Urinary bladder (tissue), 4 donors: ENCODE measurements around the gene IL17B. TPM values are rescaled to one million over a fixed set of nuclear protein-coding genes. Genes with fewer than 3 reads are reported as not detected.

Experiments
- DNase-seq: peaks from one replicate; pipeline ENCODE4 v3.0.0-alpha.2; 2015; ENCODE audit errors: extremely low spot score
- H3K27ac ChIP-seq: one replicate; pipeline ENCODE4 v1.5.1; 2013; ENCODE audit warnings: low read depth, mild to moderate bottlenecking, moderate library complexity
- H3K36me3 ChIP-seq: one replicate; pipeline ENCODE4 v1.6.1; 2013; ENCODE audit warnings: mild to moderate bottlenecking, moderate library complexity; ENCODE audit not compliant: insufficient read depth
- H3K4me1 ChIP-seq: one replicate; pipeline ENCODE4 v1.6.1; 2013; ENCODE audit warnings: mild to moderate bottlenecking, moderate library complexity; ENCODE audit not compliant: insufficient read depth
- H3K4me3 ChIP-seq: one replicate; pipeline ENCODE4 v1.5.1; 2013; ENCODE audit warnings: low read depth, low read length
- WGBS: extraction: QIAGEN DNeasy Blood & Tissue Kit; methylation state at CpG from one replicate; pipeline ENCODE4 v1.1.7; 2013; 5-methylcytosine and 5-hydroxymethylcytosine counted together
- polyA plus RNA-seq: library from polyadenylated mRNA; stranded (reverse); fragments of 200-250 nt; gene quantifications from one replicate; pipeline ENCODE4 v1.2.3, GENCODE V29; 2013
- total RNA-seq: library from RNA; depleted of rRNA; stranded (reverse); fragments of >200 nt; gene quantifications from one replicate; pipeline ENCODE4 v1.2.3, GENCODE V29; 2014
- donor health status: healthy with polysubstance abuse.
- donor health status: healthy.

IL17B gene
- total and polyA plus RNA-seq, 2 donors = 3.7 to 8.9 TPM

DNA sequence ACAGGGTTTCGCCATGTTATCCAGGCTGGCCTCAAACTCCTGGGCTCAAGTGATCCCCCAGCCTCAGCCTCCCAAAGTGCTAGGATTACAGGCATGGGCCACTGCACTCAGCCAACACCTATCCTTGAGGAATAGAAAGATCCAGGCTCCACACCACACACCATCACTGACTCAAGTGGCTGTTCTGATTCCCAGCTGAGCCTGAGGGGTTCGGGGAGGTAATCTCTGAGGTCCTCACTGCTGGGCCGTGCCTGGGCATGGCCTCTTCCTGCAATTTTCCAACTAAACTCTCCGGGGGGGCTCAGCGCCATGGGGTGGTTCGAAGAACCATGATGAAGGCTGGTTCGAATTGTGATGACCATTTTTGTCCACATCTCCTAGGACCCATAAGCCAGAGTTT is 31.0 kb upstream of the IL17B start:
- DNase-seq = no peak
- peak overlapping the region; percentile 63 for H3K4me3 ChIP-seq
- H3K27ac ChIP-seq = peak overlapping the region; percentile 75
- 32% methylated on average over 7 of the region's 7 CpGs for WGBS
- H3K36me3 ChIP-seq = no peaks in the 10 kb centered on the region
- no peaks in the 10 kb centered on the region for H3K4me1 ChIP-seq

DNA sequence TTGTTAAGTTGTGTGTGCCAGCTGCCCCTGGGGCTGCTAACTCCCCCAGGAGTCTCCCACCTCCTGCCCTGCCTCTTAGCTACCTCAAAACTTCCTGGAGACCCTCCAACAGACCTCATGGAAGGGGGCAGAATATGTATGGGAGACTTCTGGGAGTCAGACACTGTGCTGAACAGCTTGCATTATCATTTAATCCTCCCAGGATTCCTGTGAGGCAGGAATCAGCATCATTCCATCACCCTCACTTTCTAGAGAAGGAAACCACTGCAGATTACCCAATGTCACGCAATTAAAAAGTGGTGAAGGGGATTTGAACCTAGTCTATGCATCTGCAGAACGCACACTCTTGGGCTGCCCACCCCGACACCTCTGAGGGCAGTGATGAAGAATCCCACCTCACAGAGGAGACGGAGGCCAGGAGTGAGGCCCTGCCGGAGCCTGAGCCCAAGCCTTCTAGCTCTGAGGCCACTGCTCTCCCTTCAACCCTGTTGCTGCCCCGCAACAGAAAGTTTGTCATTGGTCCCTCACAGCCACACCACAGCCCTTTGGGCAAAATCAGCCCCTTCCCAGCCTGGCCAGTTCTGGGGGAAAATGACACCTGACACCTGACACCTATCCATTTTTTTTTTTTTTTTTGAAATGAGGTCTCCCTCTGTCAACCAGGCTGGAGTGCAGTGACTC is 30.3 kb upstream of the IL17B start:
- Histone ChIP-seq H3K4me3 (peak overlapping the region; percentile 63), H3K27ac (peak overlapping the region; percentile 75), H3K36me3 (no peaks in the 10 kb centered on the region), H3K4me1 (no peaks in the 10 kb centered on the region)
- DNase-seq = no peak
- WGBS = 33% methylated on average over 6 of the region's 6 CpGs

DNA sequence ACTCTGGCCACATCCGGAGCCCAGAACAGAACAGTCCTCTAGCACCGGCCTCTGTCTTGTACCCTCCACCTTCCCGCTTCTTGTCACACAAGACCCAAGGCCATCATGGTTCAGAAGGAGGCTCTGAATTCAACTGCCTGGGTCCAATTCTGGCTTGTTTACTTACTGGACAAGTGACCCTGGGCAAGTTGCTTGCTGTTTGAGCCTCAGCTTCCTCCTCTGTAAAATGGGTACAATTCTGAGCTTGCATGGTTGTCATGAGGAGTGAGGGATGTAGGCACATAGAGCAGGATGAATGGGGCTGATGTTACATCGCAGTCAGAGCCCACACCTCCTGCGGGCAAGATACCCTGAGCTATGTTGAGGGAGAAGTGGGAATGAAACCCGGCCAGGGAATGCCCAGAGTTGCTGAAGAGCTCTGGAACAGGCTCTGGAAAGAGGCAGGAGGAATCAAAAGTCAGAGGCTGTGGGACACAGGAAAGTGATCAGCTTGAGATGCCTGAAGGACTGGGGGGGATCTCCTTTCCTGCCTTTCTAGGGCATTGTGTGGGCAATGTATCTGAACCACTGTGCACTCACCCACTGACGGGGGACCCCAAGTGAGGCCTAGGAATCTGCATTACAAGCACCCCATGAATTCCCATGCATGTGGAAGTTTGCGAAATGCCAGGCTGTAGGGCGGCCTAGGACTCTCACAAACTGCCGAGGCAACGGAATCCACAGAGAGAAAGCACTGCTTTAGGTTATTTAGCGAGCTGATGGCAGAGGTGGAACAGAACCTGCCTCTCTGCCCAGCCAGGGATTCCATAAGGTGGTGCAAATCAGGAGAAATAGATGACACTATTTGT is 29.4 kb upstream of the IL17B start:
- WGBS = 34% methylated on average over 12 of the region's 12 CpGs
- Histone ChIP-seq H3K4me3 (peak overlapping the region; percentile 63), H3K36me3 (no peaks in the 10 kb centered on the region), H3K27ac (peak overlapping the region; percentile 88), H3K4me1 (no peaks in the 10 kb centered on the region)
- no peak for DNase-seq

DNA sequence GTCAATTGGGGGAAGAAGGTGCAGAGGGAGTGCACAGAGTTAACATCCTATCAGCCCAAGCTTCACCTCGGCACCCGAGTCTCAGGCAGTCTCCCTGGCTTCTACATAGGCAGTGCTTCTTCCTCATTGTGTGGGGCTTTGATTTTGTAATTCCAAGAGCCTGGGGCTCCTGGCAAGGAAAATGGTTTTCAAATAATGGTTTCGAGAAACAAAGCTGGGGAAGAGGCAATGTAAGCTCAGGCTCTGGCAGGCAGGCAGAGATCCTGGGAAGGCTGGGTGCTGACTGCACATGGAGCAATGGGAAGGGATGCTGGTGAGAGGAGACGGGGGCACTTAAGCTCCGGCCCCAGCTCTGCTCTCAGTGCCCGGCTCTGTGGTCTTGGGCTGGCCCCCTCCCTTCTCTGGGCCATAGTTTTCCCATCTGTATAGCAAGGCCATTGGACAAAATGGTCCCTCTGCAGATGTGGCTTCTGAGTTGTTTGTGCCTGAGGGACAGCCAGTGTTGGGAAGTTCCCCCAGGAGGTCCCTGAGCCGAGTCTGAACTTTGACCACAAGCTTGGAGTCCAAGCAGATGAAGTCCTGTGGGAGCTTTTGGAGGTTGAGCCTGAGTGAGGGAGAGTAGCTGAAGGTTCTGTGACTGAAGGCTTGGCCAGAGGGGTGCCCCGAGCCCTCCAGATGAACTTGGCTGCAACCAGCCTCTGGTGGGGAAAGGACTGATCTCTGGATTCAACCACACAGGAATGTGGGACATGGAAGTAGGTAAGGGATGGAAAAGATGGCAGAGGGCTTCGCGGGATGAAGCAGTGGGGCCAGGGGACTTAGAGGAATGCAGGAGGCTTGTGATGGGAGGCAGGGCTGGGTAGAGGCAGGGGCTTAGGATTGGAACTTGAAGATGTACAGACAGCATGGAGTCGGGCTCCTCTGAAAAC is 28.5 kb upstream of the IL17B start:
- H3K36me3 ChIP-seq = no peaks in the 10 kb centered on the region
- H3K4me1 ChIP-seq = no peaks in the 10 kb centered on the region
- DNase-seq = no peak
- peak overlapping the region; percentile 63 for H3K4me3 ChIP-seq
- H3K27ac ChIP-seq = peak overlapping the region; percentile 88
- 26% methylated on average over 11 of the region's 11 CpGs for WGBS

DNA sequence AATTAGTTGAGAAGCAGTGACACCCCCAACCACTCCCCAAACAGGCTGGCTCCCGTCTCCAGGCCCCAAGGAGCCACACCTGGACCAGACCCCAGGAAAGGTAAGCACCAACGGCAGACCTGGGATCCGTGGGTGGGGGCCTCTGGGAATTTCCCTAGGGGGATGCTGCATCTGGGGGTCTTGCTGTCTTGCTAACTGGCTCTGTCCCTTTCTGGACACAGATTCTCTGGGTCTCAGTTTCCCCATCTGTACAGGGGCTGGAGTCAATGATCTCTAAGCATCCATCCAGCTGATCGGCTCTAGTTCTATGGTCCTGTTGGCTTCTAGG is 27.9 kb upstream of the IL17B start:
- peak overlapping the region; percentile 88 for H3K27ac ChIP-seq
- H3K36me3 ChIP-seq = no peaks in the 10 kb centered on the region
- DNase-seq = no peak
- 20% methylated on average over 4 of the region's 4 CpGs for WGBS
- peak overlapping the region; percentile 63 for H3K4me3 ChIP-seq
- no peaks in the 10 kb centered on the region for H3K4me1 ChIP-seq

DNA sequence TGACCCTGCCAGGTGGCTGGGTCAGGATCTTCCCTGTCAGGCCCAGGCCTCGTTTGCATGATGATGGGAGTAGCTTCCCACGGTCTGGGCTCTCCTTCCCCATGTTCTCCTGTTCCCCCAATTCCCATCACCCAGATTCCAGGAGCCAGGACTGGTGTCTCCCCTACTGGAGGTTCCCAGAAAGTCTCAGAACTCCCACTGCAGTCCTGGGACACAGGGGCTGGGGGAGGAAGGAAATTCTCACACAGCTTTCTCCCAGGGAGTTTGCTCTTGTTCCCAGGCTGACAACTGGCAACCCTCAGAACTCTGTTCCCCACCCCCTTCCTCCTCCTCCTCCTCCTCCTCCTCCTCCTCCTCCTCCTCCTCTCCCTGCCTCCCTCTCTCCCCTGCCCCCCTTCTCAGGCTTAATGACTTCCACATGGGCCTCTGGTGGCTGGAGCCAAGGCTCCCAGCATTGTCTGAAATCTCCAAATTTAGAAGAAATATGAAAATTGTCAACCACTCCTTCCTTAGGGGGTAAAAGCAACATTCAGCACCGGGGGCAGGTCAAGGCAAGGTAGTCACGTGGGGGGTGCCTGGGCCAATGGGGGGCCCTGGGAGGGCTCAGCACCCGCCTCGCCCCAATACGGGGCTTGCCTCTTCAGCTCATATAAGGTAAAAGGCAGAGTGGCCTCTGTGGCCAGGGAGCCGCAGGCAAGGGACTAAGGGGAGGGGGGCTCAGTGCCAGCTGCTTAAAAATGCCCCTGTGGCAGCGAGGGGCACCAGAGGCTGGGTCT is 27.3 kb upstream of the IL17B start:
- peak overlapping the region; percentile 63 for H3K4me3 ChIP-seq
- DNase-seq = no peak
- H3K4me1 ChIP-seq = no peaks in the 10 kb centered on the region
- WGBS = 28% methylated on average over 9 of the region's 9 CpGs
- H3K27ac ChIP-seq = peak overlapping the region; percentile 88
- H3K36me3 ChIP-seq = no peaks in the 10 kb centered on the region

DNA sequence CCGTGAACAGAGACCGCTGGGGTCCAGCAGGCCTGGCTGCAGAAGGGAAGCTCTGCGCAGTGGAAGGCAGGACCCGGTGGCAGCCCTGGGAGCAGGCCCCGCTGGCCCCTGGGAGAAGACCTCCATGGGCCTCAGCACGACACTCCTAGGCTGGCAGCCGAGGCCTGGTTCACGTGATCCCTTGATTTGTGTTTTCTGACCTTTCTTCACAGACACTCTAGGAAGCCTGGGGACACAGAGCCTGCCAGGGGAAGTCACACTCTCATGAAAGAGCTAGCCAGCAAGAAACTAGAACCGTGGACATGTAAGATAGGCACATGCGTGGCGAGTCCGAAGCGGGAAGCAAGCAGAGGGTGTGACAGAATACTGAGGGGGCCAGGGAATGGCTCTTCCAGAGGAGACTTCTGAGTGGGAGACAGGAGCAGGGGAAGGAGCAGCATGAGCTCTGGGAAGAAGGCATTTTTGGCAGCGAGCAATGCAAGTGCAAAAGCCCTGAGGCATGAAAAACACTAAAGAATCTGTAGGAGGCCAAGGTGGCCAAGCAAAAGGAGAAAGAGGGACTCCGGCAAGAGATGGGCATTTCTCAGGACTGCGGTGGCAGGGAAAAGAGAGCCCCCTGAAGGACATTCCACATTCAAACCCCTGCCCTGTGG is 26.6 kb upstream of the IL17B start:
- DNase-seq = no peak
- H3K4me1 ChIP-seq = no peaks in the 10 kb centered on the region
- peak overlapping the region; percentile 65 for H3K27ac ChIP-seq
- H3K36me3 ChIP-seq = no peaks in the 10 kb centered on the region
- H3K4me3 ChIP-seq = no peak overlapping the region
- WGBS = 67% methylated on average over 16 of the region's 16 CpGs

DNA sequence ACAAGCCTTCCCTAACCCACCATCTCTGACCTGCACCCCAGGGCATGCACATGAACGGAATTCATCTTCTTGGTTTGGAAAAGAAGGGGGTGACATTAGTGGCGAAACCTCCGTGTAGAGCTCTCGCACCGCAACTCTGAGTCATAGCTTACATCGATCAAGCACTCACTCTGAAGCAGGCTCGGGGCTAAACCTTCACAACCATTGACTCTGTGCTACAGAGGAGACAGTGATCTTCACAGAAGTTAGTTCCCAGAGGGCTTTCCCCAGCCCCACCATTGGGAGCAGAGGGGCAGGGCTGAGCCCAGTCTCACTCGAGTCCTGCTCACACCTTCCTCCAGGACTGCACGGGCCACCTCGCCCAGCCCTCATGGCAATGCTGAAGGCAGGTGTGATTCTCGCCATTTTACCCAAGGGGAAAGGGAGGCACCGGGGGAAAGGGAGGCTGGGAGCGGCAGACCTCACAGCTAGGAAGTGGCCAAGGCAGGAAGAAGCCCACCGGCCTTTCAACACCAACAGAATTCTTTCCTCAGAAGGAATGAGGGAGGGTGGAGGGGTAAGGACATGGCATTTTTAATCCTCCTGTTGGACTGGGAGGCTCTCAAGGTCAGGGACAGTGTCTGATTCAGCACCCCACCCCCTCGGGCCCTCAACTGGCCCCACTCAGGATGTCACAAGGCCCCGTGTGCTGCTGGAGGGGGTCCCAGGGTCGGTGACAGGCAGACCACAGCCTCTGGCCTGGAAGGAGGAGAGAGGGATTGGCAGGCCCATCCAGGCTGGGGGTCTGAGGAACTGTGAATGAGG is 25.9 kb upstream of the IL17B start:
- no peaks in the 10 kb centered on the region for H3K36me3 ChIP-seq
- H3K4me3 ChIP-seq = no peak overlapping the region
- peak overlapping the region; percentile 40 for H3K27ac ChIP-seq
- 45% methylated on average over 17 of the region's 17 CpGs for WGBS
- H3K4me1 ChIP-seq = no peaks in the 10 kb centered on the region
- no peak for DNase-seq

DNA sequence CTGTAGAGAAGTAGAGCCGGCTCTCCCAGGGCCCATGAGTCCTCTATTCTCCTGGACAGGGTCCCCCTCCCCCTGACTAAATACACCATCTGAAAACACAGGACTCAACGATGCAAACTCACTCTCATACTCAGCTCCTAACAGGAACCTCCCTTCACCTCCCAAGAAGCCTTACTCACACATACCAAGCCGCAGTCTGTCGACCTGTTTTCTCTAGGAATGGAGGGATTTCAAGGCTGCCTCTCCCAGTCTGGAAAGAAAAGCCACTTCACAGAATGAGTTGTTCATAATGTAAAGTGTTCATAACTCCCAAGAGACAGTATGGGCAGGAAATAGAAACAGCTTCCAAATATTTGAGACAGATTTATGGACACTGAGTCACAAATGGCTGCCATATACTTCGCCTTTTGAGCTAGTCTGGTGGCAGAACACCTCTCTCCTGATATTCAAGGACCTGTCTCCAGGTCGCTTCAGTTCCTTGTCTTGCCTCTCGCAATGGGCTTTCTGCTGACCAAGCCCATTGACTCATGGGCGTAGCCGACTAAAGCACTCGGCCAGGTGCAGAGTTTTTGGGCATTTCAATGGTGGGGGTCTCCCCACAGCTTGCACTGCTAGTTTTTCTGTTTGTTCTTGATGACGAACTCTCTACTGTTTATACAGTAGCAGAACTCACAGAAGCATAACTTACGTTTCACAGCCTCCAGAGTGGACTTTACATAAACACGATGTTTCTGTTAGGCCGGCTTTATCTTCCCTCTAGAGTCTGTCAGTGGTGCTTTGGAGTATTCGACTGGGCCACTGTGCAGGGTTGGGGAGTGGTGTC is 25.0 kb upstream of the IL17B start:
- no peak for DNase-seq
- 50% methylated on average over 15 of the region's 15 CpGs for WGBS
- Histone ChIP-seq H3K4me3 (no peak overlapping the region), H3K4me1 (no peaks in the 10 kb centered on the region), H3K27ac (peak overlapping the region; percentile 33), H3K36me3 (no peaks in the 10 kb centered on the region)

DNA sequence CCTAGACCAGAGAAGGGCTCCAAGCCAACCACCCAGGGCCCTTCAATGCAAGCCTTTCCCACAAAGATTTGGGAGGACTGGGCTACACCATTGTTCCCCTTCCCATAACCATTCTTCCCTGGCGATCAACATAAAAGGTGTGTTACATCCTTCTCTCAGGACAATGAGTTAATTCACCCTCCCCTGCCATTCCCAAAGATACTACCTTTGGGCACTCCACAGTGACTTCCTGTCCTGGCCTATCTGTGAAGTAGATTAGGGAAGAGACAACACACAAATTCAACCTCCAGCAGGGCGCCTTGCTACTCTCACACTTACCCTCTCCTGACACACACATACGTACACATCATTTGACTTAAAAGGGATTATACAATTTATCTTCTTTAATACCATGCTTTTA is 23.2 kb upstream of the IL17B start:
- no peak for DNase-seq

DNA sequence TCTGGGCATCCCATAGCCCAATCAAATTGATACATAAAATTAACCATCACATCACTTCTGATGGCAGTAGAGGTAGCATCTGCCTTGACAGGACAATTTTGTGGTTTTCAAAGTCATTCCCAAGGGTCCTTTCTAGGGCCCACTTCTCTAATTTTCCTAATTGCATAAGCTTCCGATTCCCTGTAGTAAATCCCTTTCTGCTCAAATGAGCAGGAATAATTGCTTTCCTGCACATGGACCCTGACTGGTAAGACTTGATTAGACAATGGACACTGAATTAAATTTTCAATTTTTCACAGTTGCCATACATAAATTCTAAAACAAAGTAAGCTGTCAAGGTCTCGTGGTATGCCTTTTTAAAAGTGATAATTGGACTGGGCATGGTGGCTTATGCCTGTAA is 22.0 kb upstream of the IL17B start:
- H3K27ac ChIP-seq = no peak overlapping the region
- no peak for DNase-seq
- H3K4me3 ChIP-seq = no peak overlapping the region
- 97% methylated on average over 2 of the region's 2 CpGs for WGBS
- no peaks in the 10 kb centered on the region for H3K36me3 ChIP-seq
- H3K4me1 ChIP-seq = no peaks in the 10 kb centered on the region

More for the DNA sequence above, 23.2 kb upstream of the IL17B start:
- Histone ChIP-seq H3K36me3 (no peaks in the 10 kb centered on the region), H3K4me3 (no peak overlapping the region), H3K27ac (no peak overlapping the region), H3K4me1 (no peaks in the 10 kb centered on the region)
- WGBS = 93% methylated on average over 3 of the region's 3 CpGs
